Measurements from ENCODE around the gene BCL2L1. TPM values are rescaled to one million over a fixed set of nuclear protein-coding genes. Genes with fewer than 3 reads are reported as not detected.

Gene BCL2L1
- total RNA-seq, 2 donors from 2014 or later: 60.3 to 89.5 TPM

DNA sequence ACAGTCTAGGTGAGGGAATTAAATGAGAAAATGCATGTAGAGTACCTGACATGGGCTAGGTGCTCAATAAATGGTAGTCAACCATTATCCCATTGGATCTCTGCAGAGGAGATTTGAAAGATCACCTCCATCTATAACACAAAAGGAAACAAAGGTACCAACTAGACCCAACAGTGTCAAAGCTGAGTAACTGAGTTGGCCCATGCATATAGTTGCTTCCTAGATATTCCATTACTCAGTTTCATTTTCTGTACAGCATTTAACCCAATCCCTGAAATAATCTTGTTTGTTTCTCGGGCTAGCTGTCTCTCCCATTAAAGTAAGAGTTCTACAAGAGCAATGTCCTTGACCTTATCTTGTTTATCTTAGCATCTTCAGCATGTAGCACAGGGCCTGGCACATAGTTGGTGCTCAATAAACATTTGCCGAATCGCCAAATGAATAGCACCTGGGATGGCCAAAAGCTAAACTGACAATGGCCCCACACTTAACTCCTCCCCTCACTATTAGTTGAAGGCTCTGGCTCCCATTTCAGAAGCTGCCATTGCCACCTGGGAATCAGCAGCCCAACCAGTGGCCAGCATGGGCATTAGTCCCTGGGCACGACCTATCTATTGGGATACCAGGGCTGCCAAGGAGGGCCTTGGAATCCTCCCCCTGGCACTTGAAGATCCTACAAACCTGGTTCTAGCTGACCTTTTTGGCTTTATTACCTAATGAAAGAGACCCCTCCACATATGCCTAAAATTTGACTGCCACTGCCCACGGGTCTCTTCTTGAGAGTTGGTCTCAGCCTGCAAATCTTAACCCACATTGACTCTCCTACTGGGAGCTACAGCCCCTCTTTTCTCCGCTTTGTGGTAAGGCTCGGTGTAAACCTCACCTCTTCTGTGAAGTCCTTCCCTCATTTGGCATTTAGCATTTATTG lies 22.6 kb downstream of the BCL2L1 start:
- Histone ChIP-seq H3K9ac (ENCODE audit: extremely low read depth, low read length, poor library complexity, severe bottlenecking) (no peak overlapping the region), H3K27ac (ENCODE audit: low read depth, low read length) (no peak overlapping the region), H3K4me1 (ENCODE audit: control insufficient read depth, insufficient read depth, low read length) (peaks cover 8% of the 10 kb centered on the region), H3K9me3 (ENCODE audit: control insufficient read depth, low read length) (no peaks in the 10 kb centered on the region), H3K27me3 (ENCODE audit: control insufficient read depth, insufficient read depth, low read length, poor library complexity, severe bottlenecking) (no peaks in the 10 kb centered on the region), H3K36me3 (ENCODE audit: control insufficient read depth, insufficient read depth, low read length) (peaks cover 37% of the 10 kb centered on the region), H3K4me3 (ENCODE audit: low read length) (no peak overlapping the region)
- 91 to 95% methylated on average over 4 to 7 of the region's 7 CpGs for WGBS, 2 experiments (ENCODE audit: insufficient coverage in 1 of 2, insufficient read length in 1 of 2)
- no peak for DNase-seq
- no peak overlapping the region for H3K4me3 Mint-ChIP-seq
- H3K36me3 Mint-ChIP-seq (ENCODE audit: low read depth): peaks cover 48% of the 10 kb centered on the region
- H3K27me3 Mint-ChIP-seq (ENCODE audit: insufficient read depth): no peaks in the 10 kb centered on the region
- H3K9me3 Mint-ChIP-seq: no peaks in the 10 kb centered on the region
- TF ChIP-seq, protein P1, sequence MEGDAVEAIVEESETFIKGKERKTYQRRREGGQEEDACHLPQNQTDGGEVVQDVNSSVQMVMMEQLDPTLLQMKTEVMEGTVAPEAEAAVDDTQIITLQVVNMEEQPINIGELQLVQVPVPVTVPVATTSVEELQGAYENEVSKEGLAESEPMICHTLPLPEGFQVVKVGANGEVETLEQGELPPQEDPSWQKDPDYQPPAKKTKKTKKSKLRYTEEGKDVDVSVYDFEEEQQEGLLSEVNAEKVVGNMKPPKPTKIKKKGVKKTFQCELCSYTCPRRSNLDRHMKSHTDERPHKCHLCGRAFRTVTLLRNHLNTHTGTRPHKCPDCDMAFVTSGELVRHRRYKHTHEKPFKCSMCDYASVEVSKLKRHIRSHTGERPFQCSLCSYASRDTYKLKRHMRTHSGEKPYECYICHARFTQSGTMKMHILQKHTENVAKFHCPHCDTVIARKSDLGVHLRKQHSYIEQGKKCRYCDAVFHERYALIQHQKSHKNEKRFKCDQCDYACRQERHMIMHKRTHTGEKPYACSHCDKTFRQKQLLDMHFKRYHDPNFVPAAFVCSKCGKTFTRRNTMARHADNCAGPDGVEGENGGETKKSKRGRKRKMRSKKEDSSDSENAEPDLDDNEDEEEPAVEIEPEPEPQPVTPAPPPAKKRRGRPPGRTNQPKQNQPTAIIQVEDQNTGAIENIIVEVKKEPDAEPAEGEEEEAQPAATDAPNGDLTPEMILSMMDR (conservative IDR thresholded peaks at IDR 0.05): no peak
- peaks cover 37% of the 10 kb centered on the region for H3K4me1 Mint-ChIP-seq
- no peak overlapping the region for H3K27ac Mint-ChIP-seq

DNA sequence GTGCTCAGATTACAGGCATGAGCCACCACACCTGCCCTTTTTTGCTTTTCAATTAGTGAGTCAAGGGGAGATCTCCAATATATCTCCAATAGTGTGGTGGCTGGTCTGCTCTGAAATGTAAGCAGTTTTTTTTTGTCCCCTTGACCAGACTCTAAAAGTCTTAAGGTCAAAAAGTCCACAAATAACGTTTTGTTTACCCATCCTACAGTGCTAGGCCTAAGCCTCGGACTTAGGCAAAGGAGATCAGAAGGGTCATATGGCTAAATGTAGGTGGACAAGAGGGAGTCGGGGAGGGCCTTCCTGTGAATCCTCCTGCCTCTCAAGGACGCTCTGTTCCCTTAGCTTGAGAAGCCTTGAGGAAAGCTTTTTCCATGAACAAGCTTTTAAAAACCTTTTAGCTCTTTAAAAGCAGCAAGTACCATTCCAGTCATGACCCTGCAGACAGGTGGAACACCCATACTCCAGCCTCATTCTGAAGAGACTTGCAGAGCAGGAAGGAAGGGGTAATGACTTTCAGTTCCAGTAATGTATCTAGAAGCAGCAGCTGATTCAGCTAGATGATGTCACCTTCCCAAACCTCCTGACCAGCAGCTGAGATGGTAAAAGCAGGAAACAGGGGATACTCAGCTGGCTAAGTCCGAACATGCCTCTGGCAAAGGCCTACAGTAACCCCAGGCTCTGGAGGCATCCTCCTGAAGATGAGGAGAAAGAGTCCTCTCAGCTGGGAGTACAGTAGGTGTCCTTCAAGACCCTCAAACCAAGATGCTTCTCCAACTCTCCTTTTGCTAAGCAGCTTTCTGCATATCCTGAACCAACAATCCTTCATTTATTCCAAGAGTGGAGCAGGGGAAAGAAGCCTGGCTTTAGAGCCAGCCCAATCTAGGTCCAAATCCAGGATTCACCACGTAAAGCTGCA lies 23.6 kb downstream of the BCL2L1 start:
- no peak overlapping the region for H3K4me3 ChIP-seq (ENCODE audit: low read length)
- no peaks in the 10 kb centered on the region for H3K9me3 Mint-ChIP-seq
- H3K36me3 Mint-ChIP-seq (ENCODE audit: low read depth): peaks cover 48% of the 10 kb centered on the region
- peak; percentile 48 for DNase-seq
- H3K27me3 ChIP-seq (ENCODE audit: control insufficient read depth, insufficient read depth, low read length, poor library complexity, severe bottlenecking): no peaks in the 10 kb centered on the region
- TF ChIP-seq, protein P1 (conservative IDR thresholded peaks at IDR 0.05): no peak
- no peak overlapping the region for H3K9ac ChIP-seq (ENCODE audit: extremely low read depth, low read length, poor library complexity, severe bottlenecking)
- H3K27me3 Mint-ChIP-seq (ENCODE audit: insufficient read depth): no peaks in the 10 kb centered on the region
- H3K4me1 ChIP-seq (ENCODE audit: control insufficient read depth, insufficient read depth, low read length): peaks cover 3% of the 10 kb centered on the region
- peak overlapping the region; percentile 71 for H3K27ac Mint-ChIP-seq
- peaks cover 37% of the 10 kb centered on the region for H3K36me3 ChIP-seq (ENCODE audit: control insufficient read depth, insufficient read depth, low read length)
- 84 to 90% methylated on average over 6 of the region's 6 CpGs for WGBS, 2 experiments (ENCODE audit: insufficient coverage in 1 of 2, insufficient read length in 1 of 2)
- H3K27ac ChIP-seq (ENCODE audit: low read depth, low read length): no peak overlapping the region
- H3K4me3 Mint-ChIP-seq: no peak overlapping the region
- H3K4me1 Mint-ChIP-seq: peaks cover 40% of the 10 kb centered on the region
- no peaks in the 10 kb centered on the region for H3K9me3 ChIP-seq (ENCODE audit: control insufficient read depth, low read length)

DNA sequence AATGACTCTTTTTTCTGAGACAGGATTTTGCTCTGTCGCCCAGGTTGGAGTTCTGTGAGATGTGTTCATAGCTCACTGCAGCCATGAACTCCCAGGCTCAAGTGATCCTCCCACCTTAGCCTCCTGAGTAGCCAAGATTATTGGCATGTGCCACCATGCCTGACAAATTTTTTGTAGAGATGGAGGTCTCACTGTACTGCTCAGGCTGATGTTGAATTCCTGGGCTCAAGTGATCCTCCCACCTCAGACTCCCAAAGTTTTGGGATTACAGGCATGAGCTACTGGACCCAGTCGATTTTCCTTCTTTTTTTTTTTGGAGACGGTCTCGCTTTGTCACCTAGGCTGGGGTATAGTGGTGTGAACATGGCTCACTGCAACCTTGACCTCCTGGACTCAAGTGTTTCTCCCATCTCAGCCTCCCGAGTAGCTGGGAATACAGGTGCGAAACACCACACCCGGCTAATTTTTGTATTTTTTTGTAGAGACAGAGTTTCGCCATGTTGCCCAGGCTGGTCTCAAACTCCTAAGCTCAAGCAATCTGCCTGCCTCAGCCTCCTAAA lies 24.3 kb downstream of the BCL2L1 start:
- Mint-ChIP-seq H3K27ac (peak overlapping the region; percentile 71), H3K4me1 (peaks cover 48% of the 10 kb centered on the region)

More for the DNA sequence above, 24.3 kb downstream of the BCL2L1 start:
- Histone ChIP-seq H3K27ac (ENCODE audit: low read depth, low read length) (no peak overlapping the region), H3K9me3 (ENCODE audit: control insufficient read depth, low read length) (no peaks in the 10 kb centered on the region), H3K9ac (ENCODE audit: extremely low read depth, low read length, poor library complexity, severe bottlenecking) (no peak overlapping the region), H3K27me3 (ENCODE audit: control insufficient read depth, insufficient read depth, low read length, poor library complexity, severe bottlenecking) (no peaks in the 10 kb centered on the region), H3K4me1 (ENCODE audit: control insufficient read depth, insufficient read depth, low read length) (peaks cover 6% of the 10 kb centered on the region), H3K36me3 (ENCODE audit: control insufficient read depth, insufficient read depth, low read length) (peaks cover 37% of the 10 kb centered on the region), H3K4me3 (ENCODE audit: low read length) (no peak overlapping the region)
- Mint-ChIP-seq H3K9me3 (no peaks in the 10 kb centered on the region), H3K4me3 (no peak overlapping the region), H3K27me3 (ENCODE audit: insufficient read depth) (no peaks in the 10 kb centered on the region), H3K36me3 (ENCODE audit: low read depth) (peaks cover 48% of the 10 kb centered on the region)
- TF ChIP-seq, protein P1 (conservative IDR thresholded peaks at IDR 0.05): no peak
- WGBS, 2 experiments (ENCODE audit: insufficient coverage in 1 of 2, insufficient read length in 1 of 2): 94 to 97% methylated on average over 7 to 8 of the region's 8 CpGs
- DNase-seq: no peak

All from endodermal cell (in vitro differentiated cells).